IMR-90 (cell line): ENCODE data around the gene CCN2. TPM values are rescaled to one million over a fixed set of nuclear protein-coding genes. Genes with fewer than 3 reads are reported as not detected.
A peak's percentile ranks its signal among the peaks of the same experiment; 100 is the strongest.

Experiments
- ATAC-seq: fragments of 200-7000 bp; cut with Tn5 transposase; 2 replicates; pipeline ENCODE4 v1.9.1; 2020; ENCODE audit warnings: low read depth, mild to moderate bottlenecking, moderate library complexity
- BruUV-seq: library from RNA; stranded (reverse); fragments of 400-500 nt; replicated peaks from 2 replicates; lab custom pipeline; 2021; lab: Mats Ljungman, UMichigan
- CTCF ChIA-PET: fragments of 300-600 bp; formaldehyde crosslinking; extraction: SDS; loops from one replicate; lab custom pipeline; 2021; ENCODE audit warnings: antibody characterized with exemption; lab: Yijun Ruan, JAX
- POLR2A ChIA-PET: fragments of 300-600 bp; sonication (Branson Sonifier 250); formaldehyde crosslinking; loops from one replicate; lab custom pipeline; 2022; ENCODE audit warnings: antibody characterized with exemption; ENCODE audit not compliant: unreplicated experiment; lab: Charles Lee
- DNase-seq: peaks from one replicate; pipeline ENCODE4 v3.0.0; 2013
- H2AFZ ChIP-seq: replicated peaks from 2 replicates; pipeline ENCODE3; 2013; ENCODE audit warnings: low read length, mild to moderate bottlenecking; ENCODE audit not compliant: poor library complexity
- H2AK5ac ChIP-seq: 2 replicates; pipeline ENCODE4 v1.6.1; 2013; ENCODE audit warnings: low read depth, low read length, inconsistent platforms
- H2AK9ac ChIP-seq: replicated peaks from 2 replicates; pipeline ENCODE3; 2013; ENCODE audit warnings: mild to moderate bottlenecking, low read depth, low read length, moderate library complexity; ENCODE audit not compliant: poor library complexity
- H2BK120ac ChIP-seq: 2 replicates; pipeline ENCODE4 v1.6.1; 2013; ENCODE audit warnings: low read depth, low read length, inconsistent platforms
- H2BK15ac ChIP-seq: 3 replicates; pipeline ENCODE4 v1.6.1; 2013; ENCODE audit warnings: low read depth, low read length, inconsistent platforms
- H2BK20ac ChIP-seq: 2 replicates; pipeline ENCODE4 v1.6.1; 2013; ENCODE audit warnings: low read depth, mild to moderate bottlenecking, inconsistent platforms, low read length, moderate library complexity
- H2BK5ac ChIP-seq: 2 replicates; pipeline ENCODE4 v1.6.1; 2013; ENCODE audit warnings: mild to moderate bottlenecking, low read depth, low read length, inconsistent platforms; ENCODE audit not compliant: poor library complexity, severe bottlenecking
- H3K14ac ChIP-seq: replicated peaks from 2 replicates; pipeline ENCODE4 v1.6.1; 2013; ENCODE audit warnings: low read depth, low read length, inconsistent platforms
- H3K18ac ChIP-seq: 2 replicates; pipeline ENCODE4 v1.6.1; 2013; ENCODE audit warnings: low read depth, low read length, control low read depth
- H3K23ac ChIP-seq: 2 replicates; pipeline ENCODE4 v1.6.1; 2013; ENCODE audit warnings: low read depth, low read length, inconsistent platforms
- H3K27ac ChIP-seq: 2 replicates; pipeline ENCODE4 v1.5.1; 2013; ENCODE audit warnings: mild to moderate bottlenecking, control low read depth, low read length; ENCODE audit not compliant: insufficient read depth
- H3K27me3 ChIP-seq: 2 replicates; pipeline ENCODE4 v1.6.1; 2013; ENCODE audit warnings: low read length; ENCODE audit not compliant: control insufficient read depth, insufficient read depth
- H3K36me3 ChIP-seq: 2 replicates; pipeline ENCODE4 v1.6.1; 2013; ENCODE audit warnings: low read length, mixed read lengths; ENCODE audit not compliant: control insufficient read depth, insufficient read depth
- H3K4ac ChIP-seq: 2 replicates; pipeline ENCODE4 v1.6.1; 2013; ENCODE audit warnings: low read depth, low read length, inconsistent platforms
- H3K4me1 ChIP-seq: 2 replicates; pipeline ENCODE4 v1.6.1; 2013; ENCODE audit warnings: low read length, mixed read lengths; ENCODE audit not compliant: control insufficient read depth, insufficient read depth
- H3K4me2 ChIP-seq: 2 replicates; pipeline ENCODE4 v1.6.1; 2013; ENCODE audit warnings: low read depth, mild to moderate bottlenecking, control low read depth, low read length, moderate library complexity
- H3K4me3 ChIP-seq: 2 replicates; pipeline ENCODE4 v1.5.1; 2013; ENCODE audit warnings: low read depth, mild to moderate bottlenecking, control low read depth, low read length, moderate library complexity; ENCODE audit not compliant: insufficient read depth
- H3K56ac ChIP-seq: 2 replicates; pipeline ENCODE4 v1.6.1; 2013; ENCODE audit warnings: low read length, inconsistent platforms; ENCODE audit not compliant: insufficient read depth; ENCODE audit errors: extremely low read depth
- H3K79me1 ChIP-seq, 2 experiments: 2 replicates each; pipeline ENCODE4 v1.6.1; 2013; ENCODE audit warnings: low read length in 2 of 2, inconsistent platforms in 1 of 2, low read depth in 1 of 2
- H3K9ac ChIP-seq: 2 replicates; pipeline ENCODE4 v1.6.1; 2013; ENCODE audit warnings: low read depth, low read length, control low read depth
- H3K9me1 ChIP-seq: 2 replicates; pipeline ENCODE4 v1.6.1; 2013; ENCODE audit warnings: low read length, inconsistent platforms; ENCODE audit not compliant: insufficient read depth
- H3K9me3 ChIP-seq: 2 replicates; pipeline ENCODE4 v1.6.1; 2013; ENCODE audit warnings: low read length; ENCODE audit not compliant: control insufficient read depth, insufficient read depth
- H4K20me1 ChIP-seq: 2 replicates; pipeline ENCODE4 v1.6.1; 2013; ENCODE audit warnings: low read length, inconsistent platforms; ENCODE audit not compliant: insufficient read depth
- H4K5ac ChIP-seq: 2 replicates; pipeline ENCODE4 v1.6.1; 2013; ENCODE audit warnings: mild to moderate bottlenecking, low read depth, low read length, control low read depth
- H4K8ac ChIP-seq, 2 experiments: 2 replicates each; pipeline ENCODE4 v1.6.1; 2013; ENCODE audit warnings: low read depth in 2 of 2, low read length in 2 of 2, control low read depth in 1 of 2, inconsistent platforms in 1 of 2
- H4K91ac ChIP-seq: 2 replicates; pipeline ENCODE4 v1.6.1; 2013; ENCODE audit warnings: low read depth, low read length, inconsistent platforms; ENCODE audit not compliant: insufficient read depth
- CHD1 ChIP-seq: IDR thresholded peaks from 2 replicates; pipeline ENCODE4 v1.6.1; 2012; ENCODE audit warnings: low read depth, low read length, improper control_type of control experiment
- FOS ChIP-seq: fragments of 150-350 bp; IDR thresholded peaks from 2 replicates; pipeline ENCODE4 v1.6.1; 2016; ENCODE audit warnings: low read depth, low read length
- RFX5 ChIP-seq: IDR thresholded peaks from 2 replicates; pipeline ENCODE4 v1.8.0; 2012; ENCODE audit warnings: low read depth, mild to moderate bottlenecking, low read length, moderate library complexity
- SMC3 ChIP-seq: fragments of 150-350 bp; IDR thresholded peaks from 2 replicates; pipeline ENCODE4 v1.6.1; 2016; ENCODE audit warnings: low read depth, mild to moderate bottlenecking, antibody characterized with exemption, low read length, moderate library complexity
- WGBS, 2 experiments: methylation state at CpG; one replicate each; pipeline versions ENCODE4 v1.1.5 to v1.1.7; 2013; ENCODE audit warnings: missing lambda C conversion rate in 2 of 2; ENCODE audit not compliant: insufficient read length in 1 of 2; ENCODE audit errors: extremely low coverage in 2 of 2; 5-methylcytosine and 5-hydroxymethylcytosine counted together
- dilution Hi-C: fragments of 300-500 bp; cut with HindIII; formaldehyde crosslinking; loops from one replicate; pipeline ENCODE4 v1.14.3; 2018; ENCODE audit warnings: low sequenced_read_pairs; ENCODE audit not compliant: unreplicated experiment
- in situ Hi-C: fragments of 300-500 bp; cut with MboI; formaldehyde crosslinking; loops from 3 replicates; pipeline ENCODE4 v1.14.3; 2019; ENCODE audit warnings: low sequenced_read_pairs, inconsistent platforms, mixed read lengths
- intact Hi-C: fragments of 100-400 bp; cut with micrococcal nuclease; formaldehyde crosslinking; loops from 2 replicates; pipeline ENCODE4 v1.10.0; 2022
- polyA plus RNA-seq, 3 experiments: library from polyadenylated mRNA; depleted of rRNA; stranded (reverse); fragments of >200 nt; gene quantifications; 2 replicates each; pipeline ENCODE4 v1.2.3, GENCODE V29; 2012; ENCODE audit warnings: low replicate concordance in 1 of 3
- total RNA-seq: library from RNA; depleted of rRNA; stranded (reverse); fragments of >200 nt; gene quantifications from 2 replicates; pipeline ENCODE4 v1.2.3, GENCODE V29; 2012

CCN2 gene
- total and polyA plus RNA-seq, 2 of the 4 experiments (the other 2 are of a cell fraction) = 148 to 1,205 TPM

- H3K9me3 ChIP-seq = no peaks in the 10 kb centered on the region
- H2BK15ac ChIP-seq = peak overlapping the region; percentile 99; the same call in 2 of the 3 replicates
- H3K18ac ChIP-seq = peak overlapping the region; percentile 70
- peak overlapping the region; percentile 20 to 76; a peak in 2 of 4 replicates for H4K8ac ChIP-seq
- in situ Hi-C loops (no loop called here), intact Hi-C loops (no loop called here), dilution Hi-C loops (no loop called here)
- WGBS, 2 experiments = no CpG with 5 or more reads among the region's 1 CpG
- peaks cover 9% of the 10 kb centered on the region for H3K9me1 ChIP-seq
- no peak overlapping the region for H2AK9ac ChIP-seq
- no TSS peak for BruUV-seq
- peak overlapping the region; percentile 77 for H2AK5ac ChIP-seq
- H4K20me1 ChIP-seq = peaks cover 2% of the 10 kb centered on the region; the same call in 1 of the 2 replicates
- DNase-seq (no peak), ATAC-seq (no peak)
- H3K36me3 ChIP-seq = no peaks in the 10 kb centered on the region
- H3K9ac ChIP-seq = no peak overlapping the region
- H3K4ac ChIP-seq = peak overlapping the region; percentile 67; the same call in 1 of the 2 replicates
- peaks cover 3 to 14% of the 10 kb centered on the region in 2 experiments; a peak in 3 of 4 replicates for H3K79me1 ChIP-seq
- H3K56ac ChIP-seq = no peak overlapping the region
- H2AFZ ChIP-seq = no peak overlapping the region
- H3K23ac ChIP-seq = no peak overlapping the region
- H3K4me1 ChIP-seq = peaks cover 17% of the 10 kb centered on the region
- H3K27ac ChIP-seq = peak overlapping the region; percentile 30; the same call in 1 of the 2 replicates
- TF ChIP-seq RFX5 = no peak
- TF ChIP-seq SMC3 = no peak
- no peak for TF ChIP-seq FOS
- no peak for TF ChIP-seq CHD1
- no peak overlapping the region for H3K14ac ChIP-seq
- H4K91ac ChIP-seq = peak overlapping the region; percentile 73; the same call in 1 of the 2 replicates
- ChIA-PET CTCF (interaction anchor here (1.5 kb wide), 1 partner anchor 31 kb away, joined by 3 read pairs; no protein-coding TSS in a partner anchor), POLR2A (interaction anchor here (1.3 kb wide), 1 partner anchor 8 kb away, joined by 4 read pairs; no protein-coding TSS in a partner anchor)
- peak overlapping the region; percentile 18 for H2BK5ac ChIP-seq
- peak overlapping the region; percentile 67; the same call in 1 of the 2 replicates for H2BK120ac ChIP-seq
- H2BK20ac ChIP-seq = peak overlapping the region; percentile 71
- no peaks in the 10 kb centered on the region for H3K27me3 ChIP-seq
- H3K4me3 ChIP-seq = no peak overlapping the region
- peak overlapping the region; percentile 71 for H4K5ac ChIP-seq
- no peak overlapping the region for H3K4me2 ChIP-seq
These were observed 4.7 kb upstream of the CCN2 start for GRCh38 chr6:131955876-131956275.
